Progenitor cell of endocrine pancreas (in vitro differentiated cells): ENCODE results near the gene ZCWPW1. TPM values are rescaled to one million over a fixed set of nuclear protein-coding genes. Genes with fewer than 3 reads are reported as not detected.

Experiments
- DNase-seq: peaks from one replicate; pipeline ENCODE4 v3.0.0; 2021; ENCODE audit warnings: low spot score; ENCODE audit not compliant: unreplicated experiment
- H3K27ac Mint-ChIP-seq: 2 replicates; pipeline ENCODE4 v1.8.0; 2021; ENCODE audit warnings: mild to moderate bottlenecking, moderate library complexity, mixed read lengths
- H3K27me3 Mint-ChIP-seq: 2 replicates; pipeline ENCODE4 v1.8.0; 2021; ENCODE audit warnings: mixed read lengths
- H3K36me3 Mint-ChIP-seq: 2 replicates; pipeline ENCODE4 v1.8.0; 2022; ENCODE audit warnings: mixed read lengths; ENCODE audit not compliant: insufficient read depth
- H3K4me1 Mint-ChIP-seq: 2 replicates; pipeline ENCODE4 v1.8.0; 2021; ENCODE audit warnings: low read depth, mixed read lengths
- H3K4me3 Mint-ChIP-seq: 2 replicates; pipeline ENCODE4 v1.8.0; 2021; ENCODE audit warnings: low read depth, mild to moderate bottlenecking, moderate library complexity, mixed read lengths
- H3K9me3 Mint-ChIP-seq: 2 replicates; pipeline ENCODE4 v1.8.0; 2021; ENCODE audit warnings: low read depth, mixed read lengths
- total RNA-seq: library from RNA; stranded (reverse); gene quantifications from 2 replicates; pipeline ENCODE4 v1.2.1, GENCODE V29; 2021
- TF ChIP-seq, protein P1 (sequence below): fragments of 200-600 bp; sonication (generic); IDR thresholded peaks from one replicate; pipeline ENCODE4 v1.5.0; 2021; ENCODE audit warnings: antibody characterized with exemption, mild to moderate bottlenecking; ENCODE audit not compliant: unreplicated experiment

The ZCWPW1 gene
- total RNA-seq, 1 donor from 2014 or later = 3.8 TPM

DNA sequence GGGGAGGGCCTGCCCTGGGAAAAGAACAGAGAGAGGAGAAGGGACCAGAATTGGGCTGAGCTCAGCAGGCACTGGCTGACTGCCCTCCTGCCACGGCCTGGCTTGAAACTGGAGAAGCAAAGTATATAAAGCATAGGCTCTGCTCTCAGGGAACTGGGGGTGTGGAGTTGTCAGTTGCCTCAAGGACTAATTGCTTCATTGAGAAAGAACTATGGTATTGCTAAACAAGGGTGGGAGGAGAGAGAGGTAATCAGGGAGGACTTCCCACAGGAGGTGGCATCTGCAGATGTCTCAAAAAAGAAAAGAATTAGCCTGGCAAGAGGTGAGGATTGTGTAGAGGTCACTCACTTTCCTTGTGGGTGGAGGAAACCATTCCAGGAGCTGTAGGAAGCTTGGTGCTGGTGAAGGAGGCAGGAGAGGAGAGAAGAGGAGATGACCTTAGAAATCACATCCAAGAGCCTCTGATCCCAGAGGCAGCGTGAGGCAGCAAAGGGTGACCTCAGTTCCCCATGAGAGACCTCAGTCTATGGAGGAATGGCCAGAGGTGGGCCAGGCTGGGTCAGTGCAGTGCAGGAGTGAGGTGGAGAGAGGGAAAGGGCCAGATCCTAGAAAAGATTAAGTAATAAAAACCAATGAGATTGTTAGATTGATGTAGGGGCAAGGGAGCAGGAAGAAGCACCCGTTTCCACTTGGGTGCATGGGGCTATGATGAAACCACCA is 68.2 kb downstream of the ZCWPW1 start:
- Mint-ChIP-seq H3K9me3 (no peaks in the 10 kb centered on the region), H3K4me3 (no peak overlapping the region), H3K4me1 (no peaks in the 10 kb centered on the region), H3K27ac (peak overlapping the region; percentile 2), H3K27me3 (no peaks in the 10 kb centered on the region), H3K36me3 (peaks cover 28% of the 10 kb centered on the region)
- no peak for DNase-seq
- TF ChIP-seq, protein P1, sequence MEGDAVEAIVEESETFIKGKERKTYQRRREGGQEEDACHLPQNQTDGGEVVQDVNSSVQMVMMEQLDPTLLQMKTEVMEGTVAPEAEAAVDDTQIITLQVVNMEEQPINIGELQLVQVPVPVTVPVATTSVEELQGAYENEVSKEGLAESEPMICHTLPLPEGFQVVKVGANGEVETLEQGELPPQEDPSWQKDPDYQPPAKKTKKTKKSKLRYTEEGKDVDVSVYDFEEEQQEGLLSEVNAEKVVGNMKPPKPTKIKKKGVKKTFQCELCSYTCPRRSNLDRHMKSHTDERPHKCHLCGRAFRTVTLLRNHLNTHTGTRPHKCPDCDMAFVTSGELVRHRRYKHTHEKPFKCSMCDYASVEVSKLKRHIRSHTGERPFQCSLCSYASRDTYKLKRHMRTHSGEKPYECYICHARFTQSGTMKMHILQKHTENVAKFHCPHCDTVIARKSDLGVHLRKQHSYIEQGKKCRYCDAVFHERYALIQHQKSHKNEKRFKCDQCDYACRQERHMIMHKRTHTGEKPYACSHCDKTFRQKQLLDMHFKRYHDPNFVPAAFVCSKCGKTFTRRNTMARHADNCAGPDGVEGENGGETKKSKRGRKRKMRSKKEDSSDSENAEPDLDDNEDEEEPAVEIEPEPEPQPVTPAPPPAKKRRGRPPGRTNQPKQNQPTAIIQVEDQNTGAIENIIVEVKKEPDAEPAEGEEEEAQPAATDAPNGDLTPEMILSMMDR = no peak

DNA sequence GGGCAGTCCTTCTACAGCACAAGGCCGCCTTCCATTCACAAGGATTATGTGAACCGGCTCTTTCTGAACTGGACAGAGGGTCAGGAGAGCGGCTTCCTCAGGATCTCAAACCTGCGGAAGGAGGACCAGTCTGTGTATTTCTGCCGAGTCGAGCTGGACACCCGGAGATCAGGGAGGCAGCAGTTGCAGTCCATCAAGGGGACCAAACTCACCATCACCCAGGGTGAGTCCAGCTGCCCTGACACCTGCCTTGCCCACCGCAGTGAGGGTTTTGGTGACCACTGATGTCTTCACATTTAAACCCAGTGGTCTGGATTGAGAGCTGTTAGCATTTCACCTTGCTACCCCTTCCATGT is 69.7 kb downstream of the ZCWPW1 start:
- no peak overlapping the region for H3K4me3 Mint-ChIP-seq
- no peaks in the 10 kb centered on the region for H3K27me3 Mint-ChIP-seq
- peaks cover 23% of the 10 kb centered on the region for H3K36me3 Mint-ChIP-seq
- no peaks in the 10 kb centered on the region for H3K4me1 Mint-ChIP-seq
- no peak overlapping the region for H3K27ac Mint-ChIP-seq
- TF ChIP-seq, protein P1 = no peak
- no peak for DNase-seq
- no peaks in the 10 kb centered on the region for H3K9me3 Mint-ChIP-seq

DNA sequence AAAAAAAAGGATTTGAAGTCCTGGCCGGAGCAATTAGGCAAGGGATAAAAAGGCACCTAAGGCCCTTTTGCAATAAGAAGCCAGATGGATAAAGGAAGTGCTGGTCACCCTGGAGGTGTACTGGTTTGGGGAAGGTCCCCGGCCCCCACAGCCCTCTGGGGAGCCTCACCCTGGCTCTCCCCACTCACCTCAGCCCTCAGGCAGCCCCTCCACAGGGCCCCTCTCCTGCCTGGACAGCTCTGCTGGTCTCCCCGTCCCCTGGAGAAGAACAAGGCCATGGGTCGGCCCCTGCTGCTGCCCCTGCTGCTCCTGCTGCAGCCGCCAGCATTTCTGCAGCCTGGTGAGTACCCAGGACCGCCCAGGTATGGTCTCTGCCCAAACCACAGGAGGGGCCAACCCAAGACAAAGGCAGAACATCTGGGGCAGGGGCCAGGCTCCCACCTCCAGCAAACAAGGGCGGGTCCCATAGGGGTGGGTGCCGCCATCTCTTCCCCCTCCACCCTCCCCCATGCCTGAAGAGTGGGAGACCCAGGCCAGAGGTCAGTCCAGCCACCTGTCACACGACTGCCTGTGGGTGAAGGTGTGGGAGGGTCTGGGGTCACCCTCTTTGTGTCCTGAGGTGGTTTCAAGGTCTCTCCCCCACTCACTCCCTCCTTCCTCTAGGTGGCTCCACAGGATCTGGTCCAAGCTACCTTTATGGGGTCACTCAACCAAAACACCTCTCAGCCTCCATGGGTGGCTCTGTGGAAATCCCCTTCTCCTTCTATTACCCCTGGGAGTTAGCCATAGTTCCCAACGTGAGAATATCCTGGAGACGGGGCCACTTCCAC is 70.3 kb downstream of the ZCWPW1 start, which contains the start of gene PILRB:
Gene PILRB, plus strand, starts transcription at position 91 of the 830 bp plus-strand sequence. Its CDS starts 186 bp downstream, at position 277.
- TF ChIP-seq, protein P1 = no peak
- Mint-ChIP-seq H3K9me3 (no peaks in the 10 kb centered on the region), H3K4me1 (no peaks in the 10 kb centered on the region), H3K36me3 (peaks cover 19% of the 10 kb centered on the region), H3K27me3 (no peaks in the 10 kb centered on the region), H3K4me3 (no peak within 1 kb of the TSS), H3K27ac (no peak within 1 kb of the TSS)
- DNase-seq = no peak

DNA sequence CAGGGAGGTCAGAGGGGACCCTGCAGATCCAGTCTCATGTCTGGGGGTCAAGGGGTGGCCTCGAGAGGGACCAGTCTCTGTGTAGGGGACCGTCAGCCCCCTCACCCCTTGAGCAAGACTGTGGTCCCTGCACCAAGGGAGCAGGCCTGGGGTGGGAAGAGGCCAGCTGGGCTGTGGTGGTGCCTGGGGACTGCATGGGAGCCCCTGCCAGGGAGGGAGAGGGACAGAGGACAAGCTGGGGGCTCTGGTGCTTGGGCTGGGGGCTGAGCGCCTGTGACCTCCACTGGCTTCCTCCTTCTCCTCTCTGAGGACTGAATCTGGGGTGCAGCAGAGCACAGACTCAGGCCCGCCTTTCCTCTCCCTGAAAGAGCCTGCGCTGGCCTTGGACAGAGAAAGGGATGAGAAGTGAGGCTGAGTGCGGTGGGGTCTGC is 71.4 kb downstream of the ZCWPW1 start:
- TF ChIP-seq, protein P1 = no peak
- peaks cover 16% of the 10 kb centered on the region for H3K36me3 Mint-ChIP-seq
- H3K27me3 Mint-ChIP-seq = no peaks in the 10 kb centered on the region
- no peak overlapping the region for H3K27ac Mint-ChIP-seq
- no peak for DNase-seq
- no peaks in the 10 kb centered on the region for H3K4me1 Mint-ChIP-seq
- H3K4me3 Mint-ChIP-seq = no peak overlapping the region
- no peaks in the 10 kb centered on the region for H3K9me3 Mint-ChIP-seq

DNA sequence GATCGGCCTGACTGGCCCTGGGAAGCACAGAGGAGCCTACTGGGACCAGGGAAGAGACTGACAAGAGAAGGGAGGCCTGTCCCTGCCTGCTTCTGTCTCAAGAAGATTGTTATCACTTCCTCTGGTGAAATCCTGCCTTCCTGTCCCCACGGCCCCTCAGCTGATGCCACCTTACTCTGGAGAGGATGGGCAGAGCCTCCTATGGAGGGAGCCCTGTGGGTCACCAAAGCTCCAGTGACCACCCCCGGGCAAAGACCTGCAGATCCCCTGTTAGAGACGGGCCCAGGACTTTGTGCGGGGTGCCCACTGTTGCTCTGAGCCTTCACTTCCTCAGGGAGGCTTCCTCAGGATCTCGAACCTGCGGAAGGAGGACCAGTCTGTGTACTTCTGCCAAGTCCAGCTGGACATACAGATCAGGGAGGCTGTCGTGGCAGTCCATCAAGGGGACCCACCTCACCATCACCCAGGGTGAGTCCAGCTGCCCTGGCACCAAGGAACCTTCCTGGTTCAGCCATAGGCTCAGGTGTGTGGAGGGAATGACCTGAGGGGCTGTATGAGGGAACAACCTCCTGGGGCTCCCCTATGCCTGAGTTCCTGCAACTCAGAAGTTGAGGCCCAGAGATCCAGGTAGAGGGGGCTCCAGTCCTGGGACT is 72.0 kb downstream of the ZCWPW1 start:
- no peak overlapping the region for H3K4me3 Mint-ChIP-seq
- H3K27me3 Mint-ChIP-seq = no peaks in the 10 kb centered on the region
- H3K4me1 Mint-ChIP-seq = no peaks in the 10 kb centered on the region
- TF ChIP-seq, protein P1 = no peak
- no peaks in the 10 kb centered on the region for H3K9me3 Mint-ChIP-seq
- H3K27ac Mint-ChIP-seq = no peak overlapping the region
- DNase-seq = no peak
- peaks cover 16% of the 10 kb centered on the region for H3K36me3 Mint-ChIP-seq
